A549 (cell line): ENCODE data around the gene PHC2. TPM values are rescaled to one million over a fixed set of nuclear protein-coding genes. Genes with fewer than 3 reads are reported as not detected.

Experiments
- ATAC-seq, 2 experiments: fragments of 200-7000 bp in 1 of 2; fragments of >200 bp in 1 of 2; cut with Nextera tagmentation in 1 of 2; cut with Tn5 transposase in 1 of 2; 3 replicates each; pipeline versions ENCODE4 v1.8.0 to v1.9.1; 2018 to 2020; ENCODE audit warnings: mild to moderate bottlenecking in 1 of 2, moderate library complexity in 1 of 2
- CTCF ChIA-PET: fragments of 300-600 bp; sonication (Branson Sonifier 250); formaldehyde crosslinking; extraction: SDS; loops from one replicate; lab custom pipeline; 2021; ENCODE audit warnings: antibody characterized with exemption, inconsistent platforms; lab: Yijun Ruan, JAX
- POLR2A ChIA-PET: fragments of 350-600 bp; formaldehyde crosslinking; extraction: SDS; loops from one replicate; lab custom pipeline; 2021; ENCODE audit warnings: antibody characterized with exemption, inconsistent platforms; lab: Yijun Ruan, JAX
- DNase-seq, 2 experiments: peaks; one replicate each; pipeline versions ENCODE4 v3.0.0 to v3.0.0-alpha.2; 2011 to 2016; ENCODE audit warnings: low read depth in 1 of 2, low spot score in 1 of 2
- FAIRE-seq: peaks from 2 replicates; lab custom pipeline; 2011; peaks lifted over from hg19 to GRCh38; lab: Jason Lieb, UNC
- H3K27ac ChIP-seq, 2 experiments: fragments of >200 bp; sonication (Bioruptor Twin); formaldehyde crosslinking; 3 replicates each; pipeline ENCODE4 v1.5.1; 2016 to 2017
- H3K4me1 ChIP-seq: fragments of >200 bp; sonication (Bioruptor Twin); formaldehyde crosslinking; 3 replicates; pipeline ENCODE4 v1.6.1; 2016
- H3K4me2 ChIP-seq: fragments of >200 bp; sonication (Bioruptor Twin); formaldehyde crosslinking; 3 replicates; pipeline ENCODE4 v1.6.1; 2016
- H3K4me3 ChIP-seq: fragments of >200 bp; sonication (Bioruptor Twin); formaldehyde crosslinking; 3 replicates; pipeline ENCODE4 v1.5.1; 2016
- H3K9me3 ChIP-seq: fragments of >200 bp; sonication (Bioruptor Twin); formaldehyde crosslinking; 3 replicates; pipeline ENCODE4 v1.6.1; 2016
- BHLHE40 ChIP-seq: IDR thresholded peaks from 2 replicates; pipeline ENCODE4 v1.6.1; 2012; ENCODE audit warnings: low read depth, low read length, inconsistent platforms
- CBX8 ChIP-seq: fragments of 200-600 bp; sonication (generic); IDR thresholded peaks from 2 replicates; pipeline ENCODE4 v1.6.1; 2016
- CEBPB ChIP-seq, 2 experiments: fragments of >200 bp in 1 of 2; sonication (Bioruptor Twin) in 1 of 2; formaldehyde crosslinking in 1 of 2; IDR thresholded peaks; 2 replicates each; pipeline ENCODE4 v1.6.1; 2012 to 2016
- E2F6 ChIP-seq: IDR thresholded peaks from 2 replicates; pipeline ENCODE4 v1.6.1; 2012; ENCODE audit warnings: low read depth, borderline replicate concordance
- ESRRA ChIP-seq: fragments of 150-350 bp; IDR thresholded peaks from 2 replicates; pipeline ENCODE4 v1.6.1; 2014; ENCODE audit warnings: mild to moderate bottlenecking, low read length, borderline replicate concordance
- FOXS1 ChIP-seq: fragments of 250-450 bp; sonication (Bioruptor Pico); IDR thresholded peaks from 2 replicates; pipeline ENCODE4 v1.5.0; 2020; ENCODE audit warnings: mild to moderate bottlenecking, moderate library complexity
- GATA3 ChIP-seq: IDR thresholded peaks from 2 replicates; pipeline ENCODE4 v1.6.1; 2012; ENCODE audit warnings: borderline replicate concordance
- HES2 ChIP-seq: fragments of >200 bp; sonication (Bioruptor Twin); formaldehyde crosslinking; IDR thresholded peaks from 2 replicates; pipeline ENCODE4 v1.6.1; 2016
- HOXA7 ChIP-seq: fragments of 250-450 bp; sonication (Bioruptor Pico); IDR thresholded peaks from 2 replicates; pipeline ENCODE4 v1.5.0; 2020; ENCODE audit warnings: mild to moderate bottlenecking, moderate library complexity
- HOXB13 ChIP-seq: fragments of 250-450 bp; sonication (Bioruptor Pico); IDR thresholded peaks from 2 replicates; pipeline ENCODE4 v1.5.0; 2020; ENCODE audit warnings: low read depth, mild to moderate bottlenecking, moderate library complexity
- KDM1A ChIP-seq: fragments of 200-600 bp; sonication (generic); IDR thresholded peaks from 2 replicates; pipeline ENCODE4 v1.6.1; 2016; ENCODE audit warnings: low read depth, mild to moderate bottlenecking
- MAX ChIP-seq: IDR thresholded peaks from 2 replicates; pipeline ENCODE4 v1.6.1; 2012
- NR3C1 ChIP-seq: fragments of >200 bp; sonication (Bioruptor Twin); formaldehyde crosslinking; IDR thresholded peaks from 3 replicates; pipeline ENCODE4 v1.6.1; 2017
- PBX3 ChIP-seq: IDR thresholded peaks from 2 replicates; pipeline ENCODE4 v1.6.1; 2012
- POLR2A ChIP-seq: IDR thresholded peaks from 2 replicates; pipeline ENCODE4 v1.6.1; 2012; ENCODE audit warnings: mild to moderate bottlenecking, low read length
- RARB ChIP-seq: fragments of 250-450 bp; sonication (Bioruptor Pico); IDR thresholded peaks from 2 replicates; pipeline ENCODE4 v1.8.0; 2021; ENCODE audit warnings: mild to moderate bottlenecking, moderate library complexity
- REST ChIP-seq: fragments of 200-600 bp; sonication (generic); IDR thresholded peaks from 2 replicates; pipeline ENCODE4 v1.6.1; 2016; ENCODE audit warnings: antibody characterized with exemption, mild to moderate bottlenecking, moderate library complexity
- RNF2 ChIP-seq: fragments of 200-600 bp; sonication (generic); IDR thresholded peaks from 2 replicates; pipeline ENCODE4 v1.6.1; 2016; ENCODE audit warnings: low read depth, mild to moderate bottlenecking, antibody characterized with exemption, moderate library complexity, borderline replicate concordance
- TFCP2L1 ChIP-seq: fragments of 250-450 bp; sonication (Bioruptor Pico); IDR thresholded peaks from 2 replicates; pipeline ENCODE4 v1.5.0; 2021; ENCODE audit warnings: mild to moderate bottlenecking
- TP53 ChIP-seq: fragments of 250-450 bp; sonication (Bioruptor Pico); IDR thresholded peaks from 2 replicates; pipeline ENCODE4 v1.5.0; 2021; ENCODE audit warnings: mild to moderate bottlenecking, moderate library complexity
- ZC3H11A ChIP-seq: fragments of 450-650 bp; IDR thresholded peaks from 2 replicates; pipeline ENCODE4 v1.6.1; 2014; ENCODE audit warnings: antibody characterized with exemption, mild to moderate bottlenecking
- WGBS: methylation state at CpG from one replicate; pipeline ENCODE4 v1.1.6; 2017; ENCODE audit errors: missing lambda C conversion rate; 5-methylcytosine and 5-hydroxymethylcytosine counted together
- polyA plus RNA-seq, 4 experiments: library from polyadenylated mRNA; depleted of rRNA in 3 of 4; stranded (reverse); fragments of >200 nt; fragmentation: RNase III in 1 of 4; extraction: RNeasy Plus Mini Kit Qiagen cat#74134 plus additional on column Dnase treatment in 1 of 4; gene quantifications; 2 replicates in 3 of 4; 3 replicates in 1 of 4; pipeline ENCODE4 v1.2.3, GENCODE V29; 2011 to 2017
- TF ChIP-seq, protein P1 (sequence below): fragments of 150-350 bp; IDR thresholded peaks from 2 replicates; pipeline ENCODE4 v1.6.1; 2014; ENCODE audit warnings: low read depth, mild to moderate bottlenecking, low read length
- TF ChIP-seq, protein P2 (sequence below): fragments of >200 bp; sonication (Bioruptor Twin); formaldehyde crosslinking; IDR thresholded peaks from 3 replicates; pipeline ENCODE4 v1.6.1; 2016

Gene PHC2
- polyA plus RNA-seq, 2 of the 4 experiments (the other 2 are of a cell fraction): 29.9 to 33.2 TPM

DNA sequence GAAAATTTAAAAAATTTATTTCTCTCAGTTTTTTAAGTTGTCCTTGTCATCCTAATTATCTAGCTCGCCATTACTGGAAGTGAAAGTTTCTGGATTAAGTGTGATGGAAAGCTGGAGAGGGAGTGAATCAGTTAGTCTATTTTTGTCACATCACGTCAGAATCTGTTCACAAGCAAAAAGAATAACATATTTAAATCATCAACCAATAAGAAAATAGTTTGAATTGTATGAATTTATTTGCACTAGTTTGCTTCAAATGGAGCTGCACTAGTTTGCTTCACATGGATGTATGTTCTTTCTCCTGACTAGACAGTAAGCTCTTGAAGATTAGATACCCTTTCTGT lies 22.8 kb downstream of the PHC2 start (continued):
- TF ChIP-seq E2F6 (no peak), CEBPB (IDR thresholded peaks at IDR 0.05) (no peak)
- TF ChIP-seq, all 56 proteins: peak for 0

DNA sequence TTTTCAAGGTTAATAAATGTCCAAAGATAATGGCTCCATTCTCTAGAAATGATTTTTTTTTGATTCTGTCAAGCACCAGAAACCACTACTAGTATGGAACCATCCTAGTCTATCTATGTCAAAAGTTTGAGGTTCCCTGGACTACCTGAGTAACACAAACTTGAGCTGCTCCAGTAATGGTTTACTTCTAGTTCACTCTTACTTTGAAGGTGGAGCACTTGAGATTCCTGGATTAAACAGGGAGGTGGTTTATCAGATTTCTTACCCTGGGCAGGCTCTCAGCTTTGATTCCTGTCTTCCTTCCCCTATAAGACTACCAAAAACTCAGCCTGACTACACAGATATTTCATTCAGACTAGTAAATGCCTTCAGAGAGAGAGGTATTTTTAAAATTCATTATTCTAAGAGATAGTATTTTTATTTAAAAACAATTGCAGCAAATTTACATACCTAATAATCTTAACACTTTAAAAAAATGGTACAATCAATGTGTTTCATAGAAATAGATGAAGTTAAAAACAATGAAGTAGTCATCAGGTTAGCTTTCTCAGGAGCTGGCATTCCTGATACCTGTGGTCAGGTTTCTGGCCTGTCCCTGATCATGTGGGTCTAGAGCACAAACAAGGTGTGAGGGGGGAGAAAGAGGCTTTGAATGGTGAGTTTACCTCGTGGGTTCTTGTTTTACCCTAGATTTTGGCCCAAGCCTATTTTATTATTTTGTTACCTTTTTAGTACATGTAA lies 23.4 kb downstream of the PHC2 start:
- POLR2A ChIA-PET: no interaction called here
- CTCF ChIA-PET: interaction anchor here (0.6 to 1.6 kb wide), 2 partner anchors 16 to 37 kb away, joined by 3 to 5 read pairs; no protein-coding TSS in a partner anchor
- WGBS: 4% methylated on average over 1 of the region's 1 CpG

GRCh38 chr1:33402206-33402605 lies 28.7 kb downstream of the PHC2 start:
- TF ChIP-seq ZC3H11A: no peak
- no peak for TF ChIP-seq MAX
- TF ChIP-seq RARB (CRISPR knock-in tag): no peak
- DNase-seq (no peak), FAIRE-seq (no peak), ATAC-seq (no peak)
- H3K27ac ChIP-seq: no peak overlapping the region
- POLR2A ChIA-PET: no interaction called here
- 71% methylated on average over 1 of the region's 1 CpG for WGBS
- CTCF ChIA-PET: no interaction called here
- H3K4me1 ChIP-seq: no peaks in the 10 kb centered on the region
- no peaks in the 10 kb centered on the region for H3K9me3 ChIP-seq
- no peak overlapping the region for H3K4me3 ChIP-seq
- H3K4me2 ChIP-seq: no peak overlapping the region

More for the DNA sequence above, 23.4 kb downstream of the PHC2 start:
- ATAC-seq (no peak), DNase-seq (no peak), FAIRE-seq (no peak)
- Histone ChIP-seq H3K4me2 (no peak overlapping the region), H3K9me3 (no peaks in the 10 kb centered on the region), H3K4me1 (no peaks in the 10 kb centered on the region), H3K4me3 (no peak overlapping the region), H3K27ac (no peak overlapping the region)
- TF ChIP-seq ESRRA (no peak), TFCP2L1 (CRISPR knock-in tag) (no peak), REST (no peak), KDM1A (no peak), RNF2 (no peak), HES2 (no peak), POLR2A (no peak)
- TF ChIP-seq, protein P1, sequence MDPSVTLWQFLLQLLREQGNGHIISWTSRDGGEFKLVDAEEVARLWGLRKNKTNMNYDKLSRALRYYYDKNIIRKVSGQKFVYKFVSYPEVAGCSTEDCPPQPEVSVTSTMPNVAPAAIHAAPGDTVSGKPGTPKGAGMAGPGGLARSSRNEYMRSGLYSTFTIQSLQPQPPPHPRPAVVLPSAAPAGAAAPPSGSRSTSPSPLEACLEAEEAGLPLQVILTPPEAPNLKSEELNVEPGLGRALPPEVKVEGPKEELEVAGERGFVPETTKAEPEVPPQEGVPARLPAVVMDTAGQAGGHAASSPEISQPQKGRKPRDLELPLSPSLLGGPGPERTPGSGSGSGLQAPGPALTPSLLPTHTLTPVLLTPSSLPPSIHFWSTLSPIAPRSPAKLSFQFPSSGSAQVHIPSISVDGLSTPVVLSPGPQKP: no peak

DNA sequence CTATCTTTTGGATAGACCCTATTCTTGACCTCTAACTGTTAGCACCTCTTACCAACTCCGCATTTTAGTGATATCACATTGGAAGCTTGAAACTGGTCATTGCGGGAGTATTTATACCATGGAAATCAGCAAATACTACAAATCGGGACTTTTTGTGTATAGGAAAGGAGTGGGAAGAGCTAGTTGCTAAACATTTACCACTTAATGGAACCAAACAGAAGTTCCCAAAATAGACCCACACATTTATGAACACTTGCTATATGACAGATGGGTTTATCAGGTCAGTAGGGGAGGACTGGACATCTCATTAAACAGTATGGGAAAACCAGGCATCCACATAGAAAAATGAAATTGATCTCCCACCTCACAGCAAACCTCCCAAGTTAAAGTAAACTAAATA lies 29.4 kb downstream of the PHC2 start:
- Histone ChIP-seq H3K4me3 (no peak overlapping the region), H3K9me3 (no peaks in the 10 kb centered on the region), H3K27ac (no peak overlapping the region), H3K4me1 (no peaks in the 10 kb centered on the region), H3K4me2 (no peak overlapping the region)
- ATAC-seq (no peak), FAIRE-seq (no peak), DNase-seq (no peak)
- ChIA-PET POLR2A (no interaction called here), CTCF (no interaction called here)
- 94% methylated on average over 3 of the region's 3 CpGs for WGBS
- TF ChIP-seq, protein P2, sequence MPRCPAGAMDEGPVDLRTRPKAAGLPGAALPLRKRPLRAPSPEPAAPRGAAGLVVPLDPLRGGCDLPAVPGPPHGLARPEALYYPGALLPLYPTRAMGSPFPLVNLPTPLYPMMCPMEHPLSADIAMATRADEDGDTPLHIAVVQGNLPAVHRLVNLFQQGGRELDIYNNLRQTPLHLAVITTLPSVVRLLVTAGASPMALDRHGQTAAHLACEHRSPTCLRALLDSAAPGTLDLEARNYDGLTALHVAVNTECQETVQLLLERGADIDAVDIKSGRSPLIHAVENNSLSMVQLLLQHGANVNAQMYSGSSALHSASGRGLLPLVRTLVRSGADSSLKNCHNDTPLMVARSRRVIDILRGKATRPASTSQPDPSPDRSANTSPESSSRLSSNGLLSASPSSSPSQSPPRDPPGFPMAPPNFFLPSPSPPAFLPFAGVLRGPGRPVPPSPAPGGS: no peak
- TF ChIP-seq FOXS1 (CRISPR knock-in tag) (no peak), GATA3 (no peak), PBX3 (no peak), HOXA7 (CRISPR knock-in tag) (no peak), CBX8 (no peak), TP53 (CRISPR knock-in tag) (no peak), NR3C1 (no peak), RARB (CRISPR knock-in tag) (no peak), HOXB13 (CRISPR knock-in tag) (no peak), BHLHE40 (no peak), ESRRA (no peak)
